Non-pigmented ciliary epithelial cell (primary cell): ENCODE data around the gene KIFC1.
A peak's percentile ranks its signal among the peaks of the same experiment; 100 is the strongest.
"Not testable (repeated sequence)": the region's sequence is repeated elsewhere in the genome, so short reads cannot be mapped to it uniquely, and the experiment has no call there.

Source experiments
- DNase-seq: peaks from one replicate; pipeline ENCODE4 v3.0.0-alpha.2; 2010; ENCODE audit warnings: low read depth

Gene KIFC1, protein sequence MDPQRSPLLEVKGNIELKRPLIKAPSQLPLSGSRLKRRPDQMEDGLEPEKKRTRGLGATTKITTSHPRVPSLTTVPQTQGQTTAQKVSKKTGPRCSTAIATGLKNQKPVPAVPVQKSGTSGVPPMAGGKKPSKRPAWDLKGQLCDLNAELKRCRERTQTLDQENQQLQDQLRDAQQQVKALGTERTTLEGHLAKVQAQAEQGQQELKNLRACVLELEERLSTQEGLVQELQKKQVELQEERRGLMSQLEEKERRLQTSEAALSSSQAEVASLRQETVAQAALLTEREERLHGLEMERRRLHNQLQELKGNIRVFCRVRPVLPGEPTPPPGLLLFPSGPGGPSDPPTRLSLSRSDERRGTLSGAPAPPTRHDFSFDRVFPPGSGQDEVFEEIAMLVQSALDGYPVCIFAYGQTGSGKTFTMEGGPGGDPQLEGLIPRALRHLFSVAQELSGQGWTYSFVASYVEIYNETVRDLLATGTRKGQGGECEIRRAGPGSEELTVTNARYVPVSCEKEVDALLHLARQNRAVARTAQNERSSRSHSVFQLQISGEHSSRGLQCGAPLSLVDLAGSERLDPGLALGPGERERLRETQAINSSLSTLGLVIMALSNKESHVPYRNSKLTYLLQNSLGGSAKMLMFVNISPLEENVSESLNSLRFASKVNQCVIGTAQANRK

DNA sequence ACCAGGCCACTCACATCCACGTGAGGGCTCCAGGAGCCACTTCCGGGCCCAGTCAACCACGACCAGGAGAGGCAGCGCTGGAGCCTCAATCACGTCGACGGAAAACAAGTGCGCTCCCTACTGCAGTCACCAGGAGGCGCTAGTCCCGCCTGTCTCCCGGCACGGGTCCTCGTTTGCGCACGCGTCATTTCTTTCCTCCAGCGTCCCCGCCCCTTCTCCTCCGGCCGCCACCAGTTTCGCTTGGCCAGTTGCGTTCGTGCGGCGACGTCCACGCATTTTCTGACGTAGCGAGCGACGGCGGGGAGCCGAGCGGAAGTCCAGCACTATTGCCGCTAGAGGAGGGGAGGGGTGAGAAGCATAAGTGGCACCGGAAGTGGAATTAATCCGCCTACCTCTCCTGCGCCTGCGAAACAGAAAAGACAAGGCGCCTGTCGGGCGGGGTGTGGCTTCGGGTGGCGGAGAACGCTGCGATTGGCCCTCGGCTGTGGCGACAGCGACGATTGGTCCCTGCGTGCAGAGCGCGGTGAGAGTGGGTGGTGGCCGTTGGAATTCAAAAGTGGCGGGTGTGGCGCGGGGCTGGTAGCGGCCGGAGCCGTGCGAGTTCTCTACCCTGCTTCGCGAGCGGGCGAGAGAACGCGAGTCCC, at the start of gene KIFC1:
TSS of gene KIFC1 (plus strand) at position 546 of the 644 bp plus-strand sequence. CDS start 163 bp downstream, outside the sequence.
- peak; percentile 99 for DNase-seq

DNA sequence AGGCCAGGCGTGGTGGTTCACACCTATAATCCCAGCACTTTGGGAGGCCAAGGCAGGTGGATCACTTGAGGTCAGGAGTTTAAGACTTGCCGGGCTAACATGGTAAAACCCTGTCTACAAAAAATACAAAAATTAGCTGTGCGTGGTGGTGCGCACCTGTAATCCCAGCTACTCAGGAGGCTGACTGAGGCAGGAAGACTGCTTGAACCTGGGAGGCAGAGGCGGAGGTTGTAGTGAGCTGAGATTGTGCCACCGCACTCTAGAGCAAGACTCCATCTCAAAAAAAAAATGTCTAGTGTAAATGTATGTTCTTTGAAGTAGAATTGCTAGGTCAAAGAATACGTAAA, 48.0 kb upstream of the KIFC1 start:
- not testable (repeated sequence) for DNase-seq

- no peak for DNase-seq
These were observed 47.5 kb upstream of the KIFC1 start for GRCh38 chr6:33343953-33344611.

GRCh38 chr6:33344701-33345697, 46.6 kb upstream of the KIFC1 start:
- peak; percentile 46 for DNase-seq

- not testable (repeated sequence) for DNase-seq
These were observed 44.7 kb upstream of the KIFC1 start for GRCh38 chr6:33346972-33347371.

GRCh38 chr6:33347816-33348215, 43.8 kb upstream of the KIFC1 start:
- no peak for DNase-seq

DNA sequence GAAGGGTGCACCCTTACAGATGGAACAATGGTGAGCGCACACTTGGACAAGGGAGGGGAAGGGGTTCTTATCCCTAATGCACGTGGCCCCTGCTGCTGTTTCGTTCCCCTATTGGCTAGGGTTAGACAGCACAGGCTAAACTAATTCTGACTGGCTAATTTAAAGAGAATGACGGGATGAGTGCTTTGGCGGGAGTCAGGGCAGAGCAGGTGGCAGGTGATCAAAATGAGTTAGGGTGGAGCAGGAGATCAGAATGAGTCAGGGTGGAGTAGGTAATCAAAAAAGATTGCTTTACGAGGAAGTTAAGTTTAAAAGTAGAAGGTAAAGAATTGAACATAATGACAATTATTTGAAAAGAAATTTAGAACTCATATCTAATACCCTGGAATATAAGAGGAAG, 35.8 kb upstream of the KIFC1 start:
- DNase-seq = not testable (repeated sequence)

GRCh38 chr6:33356295-33356694, 35.3 kb upstream of the KIFC1 start:
- no peak for DNase-seq

DNA sequence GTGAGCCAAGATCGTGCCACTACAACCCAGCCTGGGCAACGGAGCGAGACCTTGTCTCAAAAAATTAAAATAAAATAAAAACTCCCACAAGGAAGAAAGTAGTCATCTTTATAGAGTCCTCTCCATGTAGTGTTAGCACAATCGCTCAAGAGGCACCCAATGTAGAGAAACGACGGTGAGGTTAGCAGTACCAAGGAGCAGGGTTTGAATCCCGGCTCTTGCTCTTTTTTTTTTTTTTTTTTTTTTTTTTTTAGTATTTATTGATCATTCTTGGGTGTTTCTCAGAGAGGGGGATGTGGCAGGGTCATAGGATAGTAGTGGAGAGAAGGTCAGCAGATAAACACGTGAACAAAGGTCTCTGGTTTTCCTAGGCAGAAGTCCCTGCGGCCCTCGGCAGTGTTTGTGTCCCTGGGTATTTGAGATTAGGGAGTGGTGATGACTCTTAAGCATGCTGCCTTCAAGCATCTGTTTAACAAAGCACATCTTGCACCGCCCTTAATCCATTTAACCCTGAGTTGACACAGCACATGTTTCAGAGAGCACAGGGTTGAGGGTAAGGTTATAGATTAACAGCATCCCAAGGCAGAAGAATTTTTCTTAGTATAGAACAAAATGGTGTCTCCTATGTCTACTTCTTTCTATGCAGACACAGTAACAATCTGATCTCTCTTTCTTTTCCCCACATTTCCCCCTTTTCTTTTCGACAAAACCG, 34.3 kb upstream of the KIFC1 start:
- DNase-seq = not testable (repeated sequence)

DNA sequence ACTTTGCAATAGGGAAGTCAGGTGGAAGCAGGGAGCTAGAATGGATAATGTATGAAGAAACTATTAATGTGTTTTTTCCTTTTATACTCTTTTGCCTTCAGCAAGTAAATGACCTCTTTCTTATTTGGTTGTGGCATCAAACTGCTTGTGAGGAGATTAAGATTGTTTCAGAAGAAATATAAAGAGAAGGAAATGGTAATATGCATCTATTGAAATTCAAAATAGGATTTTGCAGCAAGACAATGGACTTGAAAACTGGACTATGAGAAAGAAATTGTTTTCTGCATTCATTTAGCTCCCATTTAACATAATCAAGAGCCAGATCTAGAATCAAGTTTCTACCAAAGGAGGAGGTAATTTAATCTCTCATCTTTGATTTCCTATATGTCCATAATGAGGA, 32.3 kb upstream of the KIFC1 start:
- DNase-seq = no peak

GRCh38 chr6:33363486-33363885, 28.1 kb upstream of the KIFC1 start:
- not testable (repeated sequence) for DNase-seq

- peak; percentile 37 for DNase-seq
These were observed 27.0 kb upstream of the KIFC1 start for GRCh38 chr6:33364475-33365205.

DNA sequence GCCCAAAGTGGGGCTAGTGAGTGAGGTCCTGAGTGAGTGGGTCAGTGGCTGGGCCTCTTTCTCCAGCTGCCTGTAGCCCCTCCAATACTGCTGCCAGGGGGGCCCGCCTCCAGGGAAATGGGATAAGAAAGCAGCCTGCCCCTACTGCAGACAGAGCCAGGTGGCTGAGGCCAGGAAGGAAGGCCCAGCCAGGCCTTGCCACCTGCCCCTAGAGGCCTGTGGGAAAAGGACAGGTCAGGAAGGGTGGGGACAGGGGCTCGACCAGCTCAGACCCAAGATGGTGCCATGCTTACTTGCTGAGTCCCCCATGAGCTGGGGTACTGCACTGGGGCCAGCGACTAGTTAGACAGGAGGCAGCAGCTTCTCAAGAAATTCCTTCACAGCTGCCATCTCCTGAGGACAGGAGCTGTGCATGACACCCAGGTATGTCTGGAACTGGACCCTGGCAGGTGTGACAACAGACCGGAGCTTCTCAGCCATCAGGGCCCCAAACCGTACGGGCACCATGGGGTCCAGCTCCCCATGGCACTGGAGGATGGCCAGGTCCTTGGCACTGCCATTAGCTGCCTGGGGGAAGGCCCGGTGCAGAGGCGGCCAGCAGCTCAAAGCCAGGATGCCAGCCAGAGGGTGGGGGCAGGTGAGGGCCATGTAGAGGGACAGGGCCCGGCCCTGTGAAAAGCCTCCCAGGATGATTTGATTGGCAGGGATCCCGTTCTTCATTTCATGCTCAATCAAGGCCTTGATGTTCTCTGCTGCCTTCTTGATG, 26.2 kb upstream of the KIFC1 start:
- DNase-seq = not testable (repeated sequence)

- DNase-seq = no peak
These were observed 24.5 kb upstream of the KIFC1 start for GRCh38 chr6:33367009-33367714.

DNA sequence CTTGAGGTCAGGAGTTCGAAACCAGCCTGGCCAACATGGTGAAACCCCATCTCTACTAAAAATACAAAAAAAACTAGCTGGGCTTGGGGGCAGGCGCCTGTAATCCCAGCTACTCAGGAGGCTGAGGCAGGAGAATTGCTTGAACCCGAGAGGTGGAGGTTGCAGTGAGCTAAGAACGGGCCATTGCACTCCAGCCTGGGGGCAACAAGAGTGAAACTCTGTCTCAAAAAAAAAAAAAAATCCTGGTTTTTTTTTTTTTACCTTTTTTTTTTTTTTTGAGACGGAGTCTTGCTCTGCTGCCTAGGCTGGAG, 24.0 kb upstream of the KIFC1 start:
- not testable (repeated sequence) for DNase-seq

DNA sequence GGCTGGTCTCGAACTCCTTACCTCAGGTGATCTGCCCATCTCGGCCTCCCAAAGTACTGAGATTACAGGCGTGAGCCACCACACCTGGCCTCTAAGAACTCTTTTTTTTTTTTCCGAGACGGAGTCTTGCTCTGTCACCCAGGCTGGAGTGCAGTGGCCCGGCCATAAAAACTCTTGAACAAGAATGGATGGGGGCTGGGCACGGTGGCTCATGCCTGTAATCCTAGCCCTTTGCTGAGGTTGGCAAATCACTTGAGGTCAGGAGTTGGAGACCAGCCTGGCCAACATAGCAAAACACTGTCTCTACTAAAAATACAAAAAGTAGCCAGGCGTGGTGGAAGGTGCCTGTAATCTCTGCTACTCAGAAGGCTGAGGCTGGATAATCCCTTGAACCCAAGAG, 19.7 kb upstream of the KIFC1 start:
- DNase-seq = not testable (repeated sequence)

DNA sequence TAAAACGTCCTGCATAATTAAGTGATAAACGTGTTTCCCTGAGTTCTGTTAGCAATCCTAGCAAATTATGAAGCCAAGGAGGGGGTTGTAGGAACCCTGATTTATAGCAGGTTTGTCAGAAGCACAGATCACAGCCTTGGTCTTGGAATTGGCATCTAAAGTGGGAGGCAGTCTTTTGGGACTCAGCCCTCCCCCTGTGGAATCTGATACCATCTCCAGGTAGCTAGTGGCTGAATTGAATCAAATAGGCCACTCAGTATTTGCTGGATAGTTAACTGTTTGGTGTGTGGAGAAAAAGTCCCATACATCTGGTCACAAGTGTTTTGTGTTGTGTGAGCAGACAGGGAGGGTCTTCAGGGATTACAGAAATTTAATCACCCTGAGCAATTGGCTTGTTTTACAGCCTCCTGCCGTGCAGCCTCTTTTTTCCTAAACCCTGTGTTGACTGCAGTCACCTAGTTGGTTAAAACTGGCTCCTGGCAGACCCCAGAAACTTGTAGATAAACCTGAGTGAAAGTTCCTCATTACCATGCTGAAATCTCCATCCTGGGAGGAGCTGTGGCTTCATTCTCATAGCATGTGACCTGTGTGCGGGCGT, 19.0 kb upstream of the KIFC1 start:
- no peak for DNase-seq
